ENCODE measurements around the gene KDM1A. TPM values are rescaled to one million over a fixed set of nuclear protein-coding genes. Genes with fewer than 3 reads are reported as not detected.

KDM1A gene
- total RNA-seq, 4 donors from 2014 or later: 44.4 to 56.5 (median 52.2) TPM

DNA sequence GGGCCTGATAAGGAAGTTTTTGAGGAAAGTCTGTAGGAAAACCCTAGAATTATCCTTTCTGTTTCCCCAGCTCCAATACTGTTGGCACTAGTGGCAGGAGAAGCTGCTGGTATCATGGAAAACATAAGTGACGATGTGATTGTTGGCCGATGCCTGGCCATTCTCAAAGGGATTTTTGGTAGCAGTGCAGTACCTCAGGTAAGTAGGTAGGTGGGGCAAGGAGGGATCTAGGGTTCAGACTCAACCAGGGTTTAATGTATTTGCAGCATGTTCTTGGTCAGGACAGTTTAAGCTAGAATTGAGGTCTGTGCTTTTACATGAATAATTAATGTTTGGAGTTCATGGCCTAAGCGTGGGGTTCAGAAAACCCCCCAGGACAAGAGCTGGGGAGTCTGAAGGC is 62.1 kb downstream of the KDM1A start:
- H3K36me3 ChIP-seq: peaks cover 0 to 95% (median 7%) of the 10 kb centered on the region in 3 donors
- no peak for DNase-seq (ENCODE audit: low spot score in 2 of 2)
- H3K4me1 ChIP-seq: peaks cover 0 to 8% (median 0%) of the 10 kb centered on the region in 4 donors
- no peak overlapping the region for H3K27ac ChIP-seq
- 84 to 89% methylated on average over 3 of the region's 3 CpGs for WGBS, 2 donors
- no peaks in the 10 kb centered on the region for H3K9me3 ChIP-seq
- TF ChIP-seq POLR2A (IDR thresholded peaks at IDR 0.05) (no peak), EP300 (IDR thresholded peaks at IDR 0.05) (no peak)
- TF ChIP-seq, protein P1, sequence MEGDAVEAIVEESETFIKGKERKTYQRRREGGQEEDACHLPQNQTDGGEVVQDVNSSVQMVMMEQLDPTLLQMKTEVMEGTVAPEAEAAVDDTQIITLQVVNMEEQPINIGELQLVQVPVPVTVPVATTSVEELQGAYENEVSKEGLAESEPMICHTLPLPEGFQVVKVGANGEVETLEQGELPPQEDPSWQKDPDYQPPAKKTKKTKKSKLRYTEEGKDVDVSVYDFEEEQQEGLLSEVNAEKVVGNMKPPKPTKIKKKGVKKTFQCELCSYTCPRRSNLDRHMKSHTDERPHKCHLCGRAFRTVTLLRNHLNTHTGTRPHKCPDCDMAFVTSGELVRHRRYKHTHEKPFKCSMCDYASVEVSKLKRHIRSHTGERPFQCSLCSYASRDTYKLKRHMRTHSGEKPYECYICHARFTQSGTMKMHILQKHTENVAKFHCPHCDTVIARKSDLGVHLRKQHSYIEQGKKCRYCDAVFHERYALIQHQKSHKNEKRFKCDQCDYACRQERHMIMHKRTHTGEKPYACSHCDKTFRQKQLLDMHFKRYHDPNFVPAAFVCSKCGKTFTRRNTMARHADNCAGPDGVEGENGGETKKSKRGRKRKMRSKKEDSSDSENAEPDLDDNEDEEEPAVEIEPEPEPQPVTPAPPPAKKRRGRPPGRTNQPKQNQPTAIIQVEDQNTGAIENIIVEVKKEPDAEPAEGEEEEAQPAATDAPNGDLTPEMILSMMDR (IDR thresholded peaks at IDR 0.05): no peak
- no peaks in the 10 kb centered on the region for H3K27me3 ChIP-seq
- H3K4me3 ChIP-seq: no peak overlapping the region

- TF ChIP-seq EP300 (IDR thresholded peaks at IDR 0.05) (no peak), POLR2A (IDR thresholded peaks at IDR 0.05) (no peak)
- TF ChIP-seq, protein P1 (IDR thresholded peaks at IDR 0.05): no peak
- no peaks in the 10 kb centered on the region for H3K9me3 ChIP-seq
- H3K36me3 ChIP-seq: peaks cover 0 to 96% (median 6%) of the 10 kb centered on the region in 3 donors
- no peaks in the 10 kb centered on the region for H3K27me3 ChIP-seq
- no peak overlapping the region for H3K4me3 ChIP-seq
- no peak overlapping the region for H3K27ac ChIP-seq
- DNase-seq (ENCODE audit: low spot score in 2 of 2): peak in 1 of 2 donors; percentile 47
- WGBS, 2 donors: 67 to 76% methylated on average over 5 of the region's 5 CpGs
- peaks cover 0 to 8% (median 0%) of the 10 kb centered on the region in 4 donors for H3K4me1 ChIP-seq
Observed at GRCh38 chr1:23083714-23084480, 64.6 kb downstream of the KDM1A start.

- no peak for TF ChIP-seq POLR2A (IDR thresholded peaks at IDR 0.05)
- TF ChIP-seq, protein P1 (IDR thresholded peaks at IDR 0.05): no peak
- H3K27me3 ChIP-seq: no peaks in the 10 kb centered on the region
- WGBS, 2 donors: 87 to 90% methylated on average over 8 of the region's 8 CpGs
- DNase-seq (ENCODE audit: low spot score in 2 of 2): no peak
- peaks cover 0 to 92% (median 3%) of the 10 kb centered on the region in 3 donors for H3K36me3 ChIP-seq
- H3K4me1 ChIP-seq: peaks cover 0 to 8% (median 0%) of the 10 kb centered on the region in 4 donors
- no peak overlapping the region for H3K4me3 ChIP-seq
- no peak overlapping the region for H3K27ac ChIP-seq
- no peaks in the 10 kb centered on the region for H3K9me3 ChIP-seq
Observed at GRCh38 chr1:23084880-23085279, 65.6 kb downstream of the KDM1A start.

- 63 to 73% methylated on average over 3 of the region's 3 CpGs for WGBS, 2 donors
- H3K36me3 ChIP-seq: peaks cover 0 to 91% (median 3%) of the 10 kb centered on the region in 3 donors
- TF ChIP-seq POLR2A (IDR thresholded peaks at IDR 0.05) (no peak), EP300 (IDR thresholded peaks at IDR 0.05) (no peak)
- no peaks in the 10 kb centered on the region for H3K27me3 ChIP-seq
- no peak overlapping the region for H3K27ac ChIP-seq
- H3K4me1 ChIP-seq: peaks cover 0 to 8% (median 0%) of the 10 kb centered on the region in 4 donors
- DNase-seq (ENCODE audit: low spot score in 2 of 2): no peak
- H3K4me3 ChIP-seq: no peak overlapping the region
- H3K9me3 ChIP-seq: no peaks in the 10 kb centered on the region
Observed at GRCh38 chr1:23085696-23086095, 66.4 kb downstream of the KDM1A start.

DNA sequence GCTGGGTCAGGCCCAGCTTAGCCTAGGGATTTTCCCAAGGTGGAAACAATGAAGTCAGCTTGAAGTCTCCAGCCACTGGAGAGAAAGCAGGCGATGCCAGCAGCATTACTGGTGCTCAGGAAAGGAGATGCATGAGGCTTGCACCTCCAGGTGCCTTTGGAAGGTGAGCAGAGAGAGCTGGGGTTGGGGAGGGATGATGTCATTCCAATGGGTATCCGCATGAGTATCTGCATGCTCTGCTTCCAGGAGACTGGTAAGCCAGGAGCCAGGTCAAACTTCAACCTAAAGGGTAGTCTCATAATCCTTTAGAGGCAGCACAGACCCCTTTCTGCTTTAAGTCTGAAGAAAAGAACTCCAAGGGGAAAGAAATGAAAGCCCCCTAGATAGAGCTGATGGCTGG is 68.8 kb downstream of the KDM1A start:
- no peak for DNase-seq (ENCODE audit: low spot score in 2 of 2)
- Histone ChIP-seq H3K4me3 (no peak overlapping the region), H3K27me3 (no peaks in the 10 kb centered on the region), H3K27ac (no peak overlapping the region), H3K9me3 (no peaks in the 10 kb centered on the region), H3K4me1 (peaks cover 0 to 8% (median 0%) of the 10 kb centered on the region in 4 donors), H3K36me3 (peaks cover 0 to 91% (median 2%) of the 10 kb centered on the region in 3 donors)
- 100% methylated on average over 2 of the region's 2 CpGs for whole genome bisulfite sequencing, 2 donors
- TF ChIP-seq EP300 (IDR thresholded peaks at IDR 0.05) (no peak), POLR2A (IDR thresholded peaks at IDR 0.05) (no peak)
- TF ChIP-seq, protein P1 (IDR thresholded peaks at IDR 0.05): no peak

All from tibial nerve (tissue), 4 donors.